ENCODE data around the gene LDLRAP1. TPM values are rescaled to one million over a fixed set of nuclear protein-coding genes. Genes with fewer than 3 reads are reported as not detected.
"Not testable (repeated sequence)": the region's sequence is repeated elsewhere in the genome, so short reads cannot be mapped to it uniquely, and the experiment has no call there.

The LDLRAP1 gene, protein sequence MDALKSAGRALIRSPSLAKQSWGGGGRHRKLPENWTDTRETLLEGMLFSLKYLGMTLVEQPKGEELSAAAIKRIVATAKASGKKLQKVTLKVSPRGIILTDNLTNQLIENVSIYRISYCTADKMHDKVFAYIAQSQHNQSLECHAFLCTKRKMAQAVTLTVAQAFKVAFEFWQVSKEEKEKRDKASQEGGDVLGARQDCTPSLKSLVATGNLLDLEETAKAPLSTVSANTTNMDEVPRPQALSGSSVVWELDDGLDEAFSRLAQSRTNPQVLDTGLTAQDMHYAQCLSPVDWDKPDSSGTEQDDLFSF
- 10 to 100 TPM; 17.2 to 29.2 TPM for total RNA-seq

GRCh38 chr1:25543425-25544242, at the start of gene LDLRAP1:
Gene LDLRAP1 (plus strand): TSS chr1:25543606. CDS start chr1:25543699, 93 bp downstream.
- no peaks in the 10 kb centered on the region for H3K9me3 Mint-ChIP-seq
- ATAC-seq, result peak; percentile 89 to 92
- peak within 1 kb of the TSS; percentile 73 to 93 for H3K27ac Mint-ChIP-seq
- no peaks in the 10 kb centered on the region for H3K36me3 Mint-ChIP-seq
- peak; percentile 78 to 82 for DNase-seq (ENCODE audit: low spot score in 2 of 2)

DNA sequence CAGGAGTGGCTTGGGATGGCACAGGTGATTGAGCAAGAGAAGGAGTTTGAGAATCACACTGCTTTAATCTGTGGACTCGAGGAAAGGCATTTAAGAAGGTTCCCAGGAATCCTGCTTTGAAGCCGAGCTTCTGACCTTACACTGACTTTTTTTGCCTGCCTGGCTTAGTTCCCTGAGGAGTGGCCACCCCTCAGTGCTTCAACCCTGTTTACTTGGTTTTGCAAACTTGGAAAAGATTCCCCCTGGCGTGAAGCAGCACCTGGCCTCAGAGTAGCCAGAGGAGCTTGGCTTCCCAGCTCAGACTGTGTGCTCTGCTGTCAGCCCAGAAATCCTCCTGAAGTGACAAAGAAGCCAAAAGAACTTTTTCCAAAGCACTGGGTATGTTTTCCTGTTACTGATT, 48.5 kb upstream of the LDLRAP1 start:
- ATAC-seq, result no peak
- Mint-ChIP-seq H3K9me3 (no peaks in the 10 kb centered on the region), H3K36me3 (peaks cover 0 to 7% of the 10 kb centered on the region in 2 donors), H3K27ac (peak overlapping the region; percentile 18 to 35)
- no peak for DNase-seq (ENCODE audit: low spot score in 2 of 2)

DNA sequence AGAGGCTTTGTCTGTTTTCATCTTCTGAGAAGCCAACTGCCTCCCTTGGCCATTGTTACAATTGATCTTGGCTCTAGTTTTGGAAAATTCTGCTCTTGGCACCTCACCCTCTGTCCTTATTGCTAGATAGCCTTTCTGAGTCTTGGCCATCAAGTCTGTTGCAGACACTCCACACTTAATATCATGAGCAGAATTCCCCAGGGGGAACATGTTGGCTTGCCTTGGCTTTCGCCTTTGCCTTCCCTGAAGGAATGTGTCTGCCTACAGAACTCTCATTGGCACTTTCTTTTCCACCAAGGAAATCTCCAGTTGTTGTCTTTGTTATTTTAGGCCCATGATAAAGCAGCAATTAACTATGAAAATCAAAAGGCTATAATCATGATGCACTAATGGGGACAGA, 42.7 kb upstream of the LDLRAP1 start:
- peak overlapping the region in 1 of 2 donors; percentile 74 for H3K27ac Mint-ChIP-seq
- DNase-seq (ENCODE audit: low spot score in 2 of 2), result no peak
- no peak for ATAC-seq
- no peaks in the 10 kb centered on the region for H3K9me3 Mint-ChIP-seq
- no peaks in the 10 kb centered on the region for H3K36me3 Mint-ChIP-seq

GRCh38 chr1:25501235-25502058, 42.0 kb upstream of the LDLRAP1 start:
- ATAC-seq (peak in 1 of 2 donors; percentile 24), DNase-seq (ENCODE audit: low spot score in 2 of 2) (no peak)
- peak overlapping the region; percentile 74 to 88 for H3K27ac Mint-ChIP-seq
- no peaks in the 10 kb centered on the region for H3K36me3 Mint-ChIP-seq
- no peaks in the 10 kb centered on the region for H3K9me3 Mint-ChIP-seq

- Mint-ChIP-seq H3K36me3 (no peaks in the 10 kb centered on the region), H3K27ac (peak overlapping the region; percentile 52 to 71), H3K9me3 (no peaks in the 10 kb centered on the region)
- ATAC-seq (no peak), DNase-seq (ENCODE audit: low spot score in 2 of 2) (no peak)
Measured at GRCh38 chr1:25502957-25503356, 40.4 kb upstream of the LDLRAP1 start.

- H3K9me3 Mint-ChIP-seq, result no peaks in the 10 kb centered on the region
- H3K36me3 Mint-ChIP-seq, result no peaks in the 10 kb centered on the region
- peak in 1 of 2 donors; percentile 60 for DNase-seq (ENCODE audit: low spot score in 2 of 2)
- peak overlapping the region; percentile 52 to 71 for H3K27ac Mint-ChIP-seq
- ATAC-seq, result peak; percentile 89 to 94
Measured at GRCh38 chr1:25503551-25504426, 39.6 kb upstream of the LDLRAP1 start.

DNA sequence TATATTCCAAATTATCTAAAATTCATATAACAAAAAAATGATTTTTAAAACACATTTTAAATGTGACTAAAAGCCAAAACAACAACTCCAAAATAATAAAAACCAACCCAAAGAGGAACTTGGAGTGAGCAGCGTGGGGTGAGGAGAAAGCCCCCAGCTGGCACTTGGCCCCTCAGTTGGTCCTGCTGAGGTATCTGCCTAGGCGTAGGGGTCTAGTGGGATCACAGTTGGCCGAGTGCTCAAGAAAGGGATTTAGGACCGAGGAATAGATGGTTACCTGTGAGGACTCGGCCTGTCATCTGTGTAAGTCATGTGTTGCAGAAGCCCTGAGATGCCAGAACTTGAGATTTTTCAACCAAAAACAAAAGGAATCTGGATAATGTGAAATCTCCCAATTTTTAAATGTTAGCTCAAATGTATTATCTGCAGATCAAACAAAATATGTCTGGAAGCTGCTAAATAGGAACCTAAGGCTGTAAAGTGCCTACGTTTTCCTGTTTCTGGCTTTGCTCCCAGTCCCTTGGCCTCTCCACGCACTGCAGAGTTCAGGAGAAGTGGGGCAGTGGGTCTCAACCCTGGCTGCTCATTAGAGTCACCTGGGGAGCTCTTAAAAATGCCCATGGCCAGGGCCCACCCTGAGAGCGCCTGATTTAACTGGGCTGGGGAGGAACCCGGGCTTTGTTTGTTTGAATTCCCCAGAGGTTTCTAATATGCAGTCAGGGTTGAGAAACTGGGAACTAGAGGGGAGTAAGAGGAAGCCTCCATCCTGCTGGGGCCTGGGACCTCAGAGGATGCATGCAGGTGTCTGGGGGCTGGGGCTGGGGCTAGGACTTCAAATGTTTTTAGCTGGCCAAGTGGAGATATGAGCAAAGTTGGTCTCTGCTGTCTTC, 38.5 kb upstream of the LDLRAP1 start:
- Mint-ChIP-seq H3K36me3 (no peaks in the 10 kb centered on the region), H3K27ac (no peak overlapping the region), H3K9me3 (no peaks in the 10 kb centered on the region)
- DNase-seq (ENCODE audit: low spot score in 2 of 2), result no peak
- ATAC-seq, result no peak

- no peak for DNase-seq (ENCODE audit: low spot score in 2 of 2)
- H3K27ac Mint-ChIP-seq, result no peak overlapping the region
- H3K36me3 Mint-ChIP-seq, result no peaks in the 10 kb centered on the region
- no peak for ATAC-seq
- no peaks in the 10 kb centered on the region for H3K9me3 Mint-ChIP-seq
Measured at GRCh38 chr1:25505656-25506385, 37.6 kb upstream of the LDLRAP1 start.

DNA sequence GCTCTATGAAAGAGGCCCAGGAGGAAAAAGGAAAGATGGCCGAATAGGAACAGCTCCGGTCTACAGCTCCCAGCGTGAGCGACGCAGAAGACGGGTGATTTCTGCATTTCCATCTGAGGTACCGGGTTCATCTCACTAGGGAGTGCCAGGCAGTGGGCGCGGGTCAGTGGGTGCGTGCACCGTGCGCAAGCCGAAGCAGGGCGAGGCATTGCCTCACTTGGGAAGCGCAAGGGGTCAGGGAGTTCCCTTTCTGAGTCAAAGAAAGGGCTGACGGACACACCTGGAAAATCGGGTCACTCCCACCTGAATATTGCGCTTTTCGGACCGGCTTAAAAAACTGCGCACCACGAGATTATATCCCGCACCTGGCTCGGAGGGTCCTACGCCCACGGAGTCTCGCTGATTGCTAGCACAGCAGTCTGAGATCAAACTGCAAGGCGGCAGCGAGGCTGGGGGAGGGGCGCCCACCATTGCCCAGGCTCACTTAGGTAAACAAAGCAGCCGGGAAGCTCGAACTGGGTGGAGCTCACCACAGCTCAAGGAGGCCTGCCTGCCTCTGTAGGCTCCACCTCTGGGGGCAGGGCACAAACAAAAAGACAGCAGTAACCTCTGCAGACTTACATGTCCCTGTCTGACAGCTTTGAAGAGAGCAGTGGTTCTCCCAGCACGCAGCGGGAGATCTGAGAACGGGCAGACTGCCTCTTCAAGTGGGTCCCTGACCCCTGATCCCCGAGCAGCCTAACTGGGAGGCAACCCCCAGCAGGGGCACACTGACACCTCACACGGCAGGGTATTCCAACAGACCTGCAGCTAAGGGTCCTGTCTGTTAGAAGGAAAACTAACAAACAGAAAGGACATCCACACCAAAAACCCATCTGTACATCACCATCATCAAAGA, 36.6 kb upstream of the LDLRAP1 start:
- H3K9me3 Mint-ChIP-seq; ATAC-seq; DNase-seq (ENCODE audit: low spot score in 2 of 2); H3K36me3 Mint-ChIP-seq: not testable (repeated sequence)
- peak overlapping the region in 1 of 2 donors; percentile 60 for H3K27ac Mint-ChIP-seq

DNA sequence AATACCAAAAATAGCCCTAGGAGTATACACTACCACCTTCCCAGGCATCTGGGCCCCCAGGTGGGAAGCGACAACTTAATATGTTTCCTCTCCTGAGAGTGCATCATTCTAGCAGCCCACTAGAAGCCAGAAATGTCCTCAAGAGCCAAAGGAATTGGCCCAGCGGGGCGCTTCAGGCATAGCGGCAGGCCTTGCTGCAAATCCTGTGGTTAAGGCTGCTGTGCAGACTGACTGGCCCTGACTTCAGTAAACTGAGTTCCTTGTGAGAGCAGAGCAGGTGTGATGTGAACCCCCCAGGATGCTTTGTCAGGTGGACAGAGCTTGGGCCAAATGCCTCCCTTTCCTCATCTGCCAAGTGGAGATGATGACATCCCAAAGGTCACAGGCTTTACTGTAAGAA, 29.7 kb upstream of the LDLRAP1 start:
- H3K36me3 Mint-ChIP-seq, result no peaks in the 10 kb centered on the region

GRCh38 chr1:25515033-25515432, 28.4 kb upstream of the LDLRAP1 start:
- Mint-ChIP-seq H3K36me3 (no peaks in the 10 kb centered on the region), H3K9me3 (no peaks in the 10 kb centered on the region), H3K27ac (peak overlapping the region in 1 of 2 donors; percentile 18)
- ATAC-seq, result no peak
- no peak for DNase-seq (ENCODE audit: low spot score in 2 of 2)

More for the DNA sequence above, 29.7 kb upstream of the LDLRAP1 start:
- ATAC-seq (no peak), DNase-seq (ENCODE audit: low spot score in 2 of 2) (peak in 1 of 2 donors; percentile 25)
- H3K27ac Mint-ChIP-seq, result no peak overlapping the region
- no peaks in the 10 kb centered on the region for H3K9me3 Mint-ChIP-seq

DNA sequence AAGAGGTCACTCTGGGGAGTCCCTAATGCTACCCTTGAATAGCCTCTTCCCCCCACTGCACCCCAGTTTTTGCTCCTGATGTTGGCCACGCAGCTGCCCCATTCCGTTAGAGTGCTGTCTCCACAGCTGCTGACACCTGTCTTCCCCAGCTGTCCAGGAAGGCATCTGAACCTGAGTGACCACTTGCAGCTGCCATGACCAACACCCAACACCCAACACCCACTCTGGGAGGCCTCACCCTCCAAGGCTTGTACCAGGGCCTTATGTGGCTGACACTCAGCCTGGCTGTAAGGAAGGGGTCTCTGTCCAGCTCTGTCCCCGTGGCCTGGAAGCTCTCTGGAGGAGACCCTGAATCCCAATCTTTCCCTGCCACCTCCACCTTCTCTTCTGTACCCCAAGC, 26.7 kb upstream of the LDLRAP1 start:
- Mint-ChIP-seq H3K9me3 (no peaks in the 10 kb centered on the region), H3K27ac (no peak overlapping the region), H3K36me3 (no peaks in the 10 kb centered on the region)
- DNase-seq (ENCODE audit: low spot score in 2 of 2) (no peak), ATAC-seq (no peak)

DNA sequence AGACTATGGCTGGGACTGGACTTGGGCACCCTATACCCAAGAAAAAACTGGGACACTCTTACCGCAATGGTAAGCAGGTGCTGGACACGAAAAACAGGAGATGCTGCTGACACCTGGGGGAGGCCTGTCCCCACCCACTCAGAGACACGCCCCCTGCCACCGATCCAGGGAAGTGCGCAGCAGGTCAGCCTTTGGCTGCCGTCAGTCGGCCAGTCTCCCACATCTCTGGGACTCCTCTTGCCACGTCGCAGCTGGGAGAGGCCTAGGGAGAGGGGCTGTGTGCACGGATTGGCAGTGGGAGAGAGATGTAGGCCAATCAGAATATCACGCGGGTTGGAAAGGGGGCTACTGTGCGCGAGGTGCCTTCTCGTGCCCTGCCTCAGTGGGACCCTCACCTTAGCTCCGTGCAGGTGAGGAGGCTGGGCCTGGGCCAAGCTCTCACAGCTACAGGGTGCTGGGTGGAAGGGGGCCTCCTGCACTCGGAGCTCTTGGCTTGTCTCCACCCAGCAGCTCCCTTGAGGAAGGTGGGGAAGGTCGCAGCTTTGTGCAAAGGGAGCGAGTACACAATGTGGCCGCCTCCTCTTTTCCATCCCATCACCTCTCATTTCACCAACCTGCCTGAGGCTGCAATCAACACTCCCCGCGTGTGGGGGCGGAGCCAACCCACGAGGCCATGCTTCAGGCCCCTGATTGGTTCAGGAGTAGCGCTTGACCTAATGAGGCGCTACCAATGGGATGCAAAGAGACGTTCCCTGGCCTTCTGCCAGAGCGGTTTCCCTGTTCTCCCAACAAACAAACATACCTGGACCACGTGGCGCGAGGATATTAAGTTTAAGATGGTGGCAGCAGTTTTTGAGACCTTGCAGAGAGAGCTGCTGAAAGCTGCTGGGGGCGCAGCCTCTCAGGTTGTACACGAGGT, 25.7 kb upstream of the LDLRAP1 start:
- no peak for ATAC-seq
- DNase-seq (ENCODE audit: low spot score in 2 of 2), result no peak
- H3K9me3 Mint-ChIP-seq, result no peaks in the 10 kb centered on the region
- no peaks in the 10 kb centered on the region for H3K36me3 Mint-ChIP-seq
- H3K27ac Mint-ChIP-seq, result no peak overlapping the region

All from activated naive CD4-positive, alpha-beta T cell treated with anti-CD3 and anti-CD28 coated beads, Interleukin-2, amount 50 U/mL, for 72 hours (primary cell).